Activated B cell treated with CpG ODN at 0.5 μM for 24 hours (primary cell): ENCODE measurements around the gene WNT9A. TPM values are rescaled to one million over a fixed set of nuclear protein-coding genes. Genes with fewer than 3 reads are reported as not detected.
"Not testable (repeated sequence)": the region's sequence is repeated elsewhere in the genome, so short reads cannot be mapped to it uniquely, and the experiment has no call there.

Source experiments
- ATAC-seq: fragments of 200-7000 bp; cut with Tn5 transposase; one replicate; pipeline ENCODE4 v1.10.0; 2021; ENCODE audit warnings: low read depth, mild to moderate bottlenecking, moderate library complexity
- CTCF ChIA-PET: fragments of 350-600 bp; sonication (Branson Sonifier 250); formaldehyde crosslinking; loops from one replicate; lab custom pipeline; 2021; ENCODE audit warnings: antibody characterized with exemption; lab: Charles Lee
- POLR2A ChIA-PET: fragments of 350-600 bp; sonication (Branson Sonifier 250); formaldehyde crosslinking; loops from one replicate; lab custom pipeline; 2021; ENCODE audit warnings: antibody characterized with exemption; lab: Charles Lee
- DNase-seq: peaks from one replicate; pipeline ENCODE4 v3.0.0; 2022
- H3K27ac Mint-ChIP-seq: one replicate; pipeline ENCODE4 v1.8.0; 2020; ENCODE audit warnings: mixed read lengths
- H3K27me3 Mint-ChIP-seq: one replicate; pipeline ENCODE4 v1.8.0; 2021; ENCODE audit warnings: mixed read lengths
- H3K36me3 Mint-ChIP-seq: one replicate; pipeline ENCODE4 v1.8.0; 2021; ENCODE audit warnings: low read depth, mixed read lengths
- H3K4me1 Mint-ChIP-seq: one replicate; pipeline ENCODE4 v1.8.0; 2021; ENCODE audit warnings: mixed read lengths
- H3K4me3 Mint-ChIP-seq: one replicate; pipeline ENCODE4 v1.8.0; 2020; ENCODE audit warnings: mild to moderate bottlenecking, mixed read lengths
- H3K9me3 Mint-ChIP-seq: one replicate; pipeline ENCODE4 v1.8.0; 2020; ENCODE audit warnings: mixed read lengths
- intact Hi-C: fragments of 100-400 bp; cut with micrococcal nuclease; formaldehyde crosslinking; loops from one replicate; pipeline ENCODE4 v1.15.1; 2024
- total RNA-seq: library from RNA; stranded (reverse); gene quantifications from 2 replicates; pipeline ENCODE4 v1.2.3, GENCODE V29; 2022
- TF ChIP-seq, protein P1 (sequence below): fragments of 200-600 bp; IDR thresholded peaks from one replicate; pipeline ENCODE4 v1.8.0; 2022; ENCODE audit warnings: antibody characterized with exemption, mild to moderate bottlenecking

Gene WNT9A
- total RNA-seq, 1 donor from 2014 or later, result not detected

DNA sequence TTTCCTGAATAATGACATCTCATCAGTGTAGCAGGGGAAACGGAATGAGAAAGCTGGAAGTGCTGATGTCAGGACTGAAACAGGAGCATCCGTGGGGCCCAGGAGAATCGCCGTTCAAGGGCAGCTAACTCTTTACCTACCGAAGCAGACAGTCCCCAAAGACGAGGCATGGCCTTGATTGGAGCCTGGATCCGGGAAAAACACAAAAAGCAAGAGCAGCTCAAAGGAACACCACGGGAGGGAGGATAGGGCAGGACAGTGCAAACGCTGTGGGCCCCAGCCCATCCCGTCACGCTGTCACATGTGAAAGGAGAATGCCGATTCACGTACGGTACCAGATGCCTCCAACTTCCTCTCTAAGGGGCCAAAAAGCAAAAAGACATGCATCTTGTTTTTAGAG lies 34.9 kb downstream of the WNT9A start:
- Mint-ChIP-seq H3K27ac (no peak overlapping the region), H3K27me3 (peaks cover 7% of the 10 kb centered on the region), H3K36me3 (no peaks in the 10 kb centered on the region), H3K9me3 (no peaks in the 10 kb centered on the region), H3K4me3 (no peak overlapping the region), H3K4me1 (no peaks in the 10 kb centered on the region)
- TF ChIP-seq, protein P1, sequence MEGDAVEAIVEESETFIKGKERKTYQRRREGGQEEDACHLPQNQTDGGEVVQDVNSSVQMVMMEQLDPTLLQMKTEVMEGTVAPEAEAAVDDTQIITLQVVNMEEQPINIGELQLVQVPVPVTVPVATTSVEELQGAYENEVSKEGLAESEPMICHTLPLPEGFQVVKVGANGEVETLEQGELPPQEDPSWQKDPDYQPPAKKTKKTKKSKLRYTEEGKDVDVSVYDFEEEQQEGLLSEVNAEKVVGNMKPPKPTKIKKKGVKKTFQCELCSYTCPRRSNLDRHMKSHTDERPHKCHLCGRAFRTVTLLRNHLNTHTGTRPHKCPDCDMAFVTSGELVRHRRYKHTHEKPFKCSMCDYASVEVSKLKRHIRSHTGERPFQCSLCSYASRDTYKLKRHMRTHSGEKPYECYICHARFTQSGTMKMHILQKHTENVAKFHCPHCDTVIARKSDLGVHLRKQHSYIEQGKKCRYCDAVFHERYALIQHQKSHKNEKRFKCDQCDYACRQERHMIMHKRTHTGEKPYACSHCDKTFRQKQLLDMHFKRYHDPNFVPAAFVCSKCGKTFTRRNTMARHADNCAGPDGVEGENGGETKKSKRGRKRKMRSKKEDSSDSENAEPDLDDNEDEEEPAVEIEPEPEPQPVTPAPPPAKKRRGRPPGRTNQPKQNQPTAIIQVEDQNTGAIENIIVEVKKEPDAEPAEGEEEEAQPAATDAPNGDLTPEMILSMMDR, result no peak
- intact Hi-C loops, result no loop called here
- ChIA-PET POLR2A (interaction anchor here (0.5 kb wide), 1 partner anchor 160 kb away, joined by 3 read pairs; no protein-coding TSS in a partner anchor), CTCF (no interaction called here)
- DNase-seq (no peak), ATAC-seq (no peak)

GRCh38 chr1:227911376-227911775 lies 36.4 kb downstream of the WNT9A start:
- intact Hi-C loops, result no loop called here
- no peak overlapping the region for H3K4me3 Mint-ChIP-seq
- H3K27me3 Mint-ChIP-seq, result peaks cover 7% of the 10 kb centered on the region
- ATAC-seq, result no peak
- no peaks in the 10 kb centered on the region for H3K4me1 Mint-ChIP-seq
- TF ChIP-seq, protein P1, result no peak
- POLR2A ChIA-PET, result no interaction called here
- H3K9me3 Mint-ChIP-seq, result no peaks in the 10 kb centered on the region
- H3K27ac Mint-ChIP-seq, result no peak overlapping the region
- DNase-seq, result no peak
- CTCF ChIA-PET, result interaction anchor here (1.2 kb wide), 1 partner anchor 89 kb away, joined by 3 read pairs; no protein-coding TSS in a partner anchor
- H3K36me3 Mint-ChIP-seq, result no peaks in the 10 kb centered on the region

- POLR2A ChIA-PET, result interaction anchor here (0.7 kb wide), 1 partner anchor 36 kb away, joined by 3 read pairs; no protein-coding TSS in a partner anchor
Observed at GRCh38 chr1:227910511-227911153, 37.1 kb downstream of the WNT9A start.

GRCh38 chr1:227909923-227910328 lies 37.8 kb downstream of the WNT9A start:
- H3K4me3 Mint-ChIP-seq, DNase-seq, H3K9me3 Mint-ChIP-seq, H3K27me3 Mint-ChIP-seq, ATAC-seq, intact Hi-C loops, H3K36me3 Mint-ChIP-seq, H3K27ac Mint-ChIP-seq, H3K4me1 Mint-ChIP-seq: not testable (repeated sequence)
- ChIA-PET CTCF (interaction anchor here (1.2 kb wide), 1 partner anchor 90 kb away, joined by 3 read pairs; no protein-coding TSS in a partner anchor), POLR2A (interaction anchor here (0.7 kb wide), 1 partner anchor 36 kb away, joined by 3 read pairs; no protein-coding TSS in a partner anchor)

More at GRCh38 chr1:227910511-227911153, 37.1 kb downstream of the WNT9A start:
- Mint-ChIP-seq H3K9me3 (no peaks in the 10 kb centered on the region), H3K27ac (no peak overlapping the region), H3K27me3 (peaks cover 7% of the 10 kb centered on the region), H3K36me3 (no peaks in the 10 kb centered on the region), H3K4me1 (no peaks in the 10 kb centered on the region), H3K4me3 (no peak overlapping the region)
- intact Hi-C loops, result no loop called here
- no peak for DNase-seq
- TF ChIP-seq, protein P1, result no peak
- ATAC-seq, result no peak
- CTCF ChIA-PET, result interaction anchor here (1.2 kb wide), 1 partner anchor 89 kb away, joined by 3 read pairs; no protein-coding TSS in a partner anchor

- DNase-seq (no peak), ATAC-seq (no peak)
- CTCF ChIA-PET, result no interaction called here
- no peaks in the 10 kb centered on the region for H3K9me3 Mint-ChIP-seq
- no peaks in the 10 kb centered on the region for H3K4me1 Mint-ChIP-seq
- H3K27me3 Mint-ChIP-seq, result peaks cover 7% of the 10 kb centered on the region
- TF ChIP-seq, protein P1, result no peak
- no peak overlapping the region for H3K4me3 Mint-ChIP-seq
- POLR2A ChIA-PET, result no interaction called here
- H3K36me3 Mint-ChIP-seq, result no peaks in the 10 kb centered on the region
- no peak overlapping the region for H3K27ac Mint-ChIP-seq
- intact Hi-C loops, result no loop called here
Observed at GRCh38 chr1:227909188-227909587, 38.5 kb downstream of the WNT9A start.
